NCI-H2227 (cell line): ENCODE measurements around the gene IMPDH1.
A peak's percentile ranks its signal among the peaks of the same experiment; 100 is the strongest.
"Not testable (repeated sequence)": the region's sequence is repeated elsewhere in the genome, so short reads cannot be mapped to it uniquely, and the experiment has no call there.

Experiments used
- DNase-seq: peaks from one replicate; lab custom pipeline; 2025; ENCODE audit not compliant: unreplicated experiment; lab: John Stamatoyannopoulos, UW

IMPDH1 gene

GRCh38 chr7:128409596-128410450, at the start of gene IMPDH1:
Gene IMPDH1 (minus strand): TSS chr7:128409982. CDS start chr7:128409901, 81 bp downstream.
- DNase-seq = peak; percentile 90

GRCh38 chr7:128459394-128459878, 49.7 kb upstream of the IMPDH1 start:
- DNase-seq = peak; percentile 75

- no peak for DNase-seq
These were observed 49.2 kb upstream of the IMPDH1 start for GRCh38 chr7:128458956-128459355.

DNA sequence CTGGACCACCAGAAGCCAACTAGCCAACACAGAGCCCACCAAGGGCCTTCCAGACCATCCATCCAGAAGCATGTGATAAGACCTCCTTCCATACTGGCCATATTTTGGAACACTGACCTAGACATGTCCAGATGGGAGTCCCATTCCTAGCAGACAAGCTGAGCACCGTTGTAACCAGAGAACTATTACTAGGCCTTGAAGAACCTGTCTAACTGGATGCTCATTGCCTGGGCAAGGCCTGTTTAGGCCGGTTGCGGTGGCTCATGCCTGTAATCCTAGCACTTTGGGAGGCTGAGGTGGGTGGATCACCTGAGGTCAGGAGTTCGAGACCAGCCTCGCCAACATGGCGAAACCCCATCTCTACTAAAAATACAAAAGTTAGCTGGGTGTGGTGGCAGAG, 47.6 kb upstream of the IMPDH1 start:
- not testable (repeated sequence) for DNase-seq

- DNase-seq = no peak
These were observed 46.5 kb upstream of the IMPDH1 start for GRCh38 chr7:128456255-128456725.

DNA sequence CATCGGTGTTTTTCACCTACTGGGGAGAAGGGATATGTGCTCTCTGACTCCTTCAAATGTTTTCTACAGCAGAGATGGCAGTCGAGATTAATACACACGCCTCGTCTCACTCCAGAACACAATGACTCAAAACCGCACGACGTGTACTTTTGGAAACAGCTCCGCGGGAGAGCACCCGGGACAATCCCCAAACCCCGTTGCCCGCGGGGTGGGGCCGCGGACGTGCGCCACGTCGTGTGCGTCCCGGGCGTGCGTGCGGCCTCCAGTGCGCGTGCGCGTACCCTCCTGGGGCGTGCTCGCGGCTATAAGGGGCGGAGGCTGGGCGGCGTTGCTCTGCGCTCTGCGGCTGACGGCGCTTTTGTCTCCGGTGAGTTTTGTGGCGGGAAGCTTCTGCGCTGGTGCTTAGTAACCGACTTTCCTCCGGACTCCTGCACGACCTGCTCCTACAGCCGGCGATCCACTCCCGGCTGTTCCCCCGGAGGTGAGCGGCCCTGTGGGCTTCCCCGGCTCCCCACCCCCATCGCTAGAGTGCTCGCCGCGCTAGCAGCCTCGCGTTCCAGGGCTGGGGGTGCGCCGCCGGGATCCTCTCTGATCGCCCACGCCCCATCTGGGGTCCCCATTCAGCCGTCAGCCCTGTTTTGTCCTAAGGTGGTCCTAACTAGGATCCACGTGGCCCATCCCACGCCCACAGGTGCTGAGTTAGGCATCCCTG, 45.9 kb upstream of the IMPDH1 start, which contains the start of gene HILPDA:
Gene HILPDA (plus strand): TSS at position 336 of the 712 bp plus-strand sequence. CDS start 1,391 bp downstream, outside the sequence.
- DNase-seq = peak; percentile 95

- peak; percentile 53 for DNase-seq
These were observed 45.2 kb upstream of the IMPDH1 start for GRCh38 chr7:128454808-128455542.

- DNase-seq = peak; percentile 84
These were observed 44.3 kb upstream of the IMPDH1 start for GRCh38 chr7:128453836-128454804.

GRCh38 chr7:128452552-128452951, 42.8 kb upstream of the IMPDH1 start:
- no peak for DNase-seq

DNA sequence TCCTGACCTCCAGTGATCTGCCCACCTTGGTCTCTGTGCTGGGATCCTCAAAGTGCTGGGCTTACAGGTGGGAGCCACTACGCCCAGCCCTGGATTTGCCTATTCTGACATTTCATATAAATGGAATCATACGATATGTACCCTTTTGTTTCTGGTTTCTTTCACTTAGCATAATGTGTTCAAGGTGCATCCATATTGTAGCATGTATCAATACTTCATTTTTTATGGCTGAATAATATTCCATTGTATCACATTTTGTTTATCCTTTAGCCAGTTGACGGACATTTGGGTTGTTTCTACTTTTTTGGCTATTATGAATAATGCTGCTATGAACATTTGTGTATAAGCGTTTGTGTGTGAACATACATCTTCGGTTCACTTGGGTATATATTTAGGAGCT, 41.1 kb upstream of the IMPDH1 start:
- no peak for DNase-seq

GRCh38 chr7:128450409-128450808, 40.6 kb upstream of the IMPDH1 start:
- no peak for DNase-seq

DNA sequence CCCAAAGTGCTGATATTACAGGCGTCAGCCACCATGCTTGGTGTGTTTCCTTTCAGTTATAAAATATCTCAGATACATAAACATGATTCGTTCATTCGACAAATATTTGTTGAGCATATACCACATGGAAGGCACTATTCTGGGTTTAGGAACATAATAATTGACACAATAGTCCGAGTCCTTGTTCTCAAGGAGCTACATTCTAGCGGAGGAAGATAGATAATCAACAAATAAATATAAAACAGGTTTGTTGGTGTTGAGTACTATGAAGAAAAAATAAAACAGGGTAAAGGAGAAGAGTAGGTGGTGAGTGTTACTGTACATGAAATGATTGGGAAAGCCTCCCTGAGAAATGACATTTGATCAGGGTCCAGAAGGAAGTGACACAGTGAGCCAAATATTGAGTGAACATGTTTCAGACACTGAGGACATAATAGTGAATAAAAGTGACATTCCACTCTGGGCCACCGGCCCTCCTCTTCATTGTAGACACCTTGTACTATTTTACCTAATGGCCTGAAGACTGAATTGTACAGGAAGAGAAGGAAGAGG, 39.0 kb upstream of the IMPDH1 start:
- DNase-seq = no peak

DNA sequence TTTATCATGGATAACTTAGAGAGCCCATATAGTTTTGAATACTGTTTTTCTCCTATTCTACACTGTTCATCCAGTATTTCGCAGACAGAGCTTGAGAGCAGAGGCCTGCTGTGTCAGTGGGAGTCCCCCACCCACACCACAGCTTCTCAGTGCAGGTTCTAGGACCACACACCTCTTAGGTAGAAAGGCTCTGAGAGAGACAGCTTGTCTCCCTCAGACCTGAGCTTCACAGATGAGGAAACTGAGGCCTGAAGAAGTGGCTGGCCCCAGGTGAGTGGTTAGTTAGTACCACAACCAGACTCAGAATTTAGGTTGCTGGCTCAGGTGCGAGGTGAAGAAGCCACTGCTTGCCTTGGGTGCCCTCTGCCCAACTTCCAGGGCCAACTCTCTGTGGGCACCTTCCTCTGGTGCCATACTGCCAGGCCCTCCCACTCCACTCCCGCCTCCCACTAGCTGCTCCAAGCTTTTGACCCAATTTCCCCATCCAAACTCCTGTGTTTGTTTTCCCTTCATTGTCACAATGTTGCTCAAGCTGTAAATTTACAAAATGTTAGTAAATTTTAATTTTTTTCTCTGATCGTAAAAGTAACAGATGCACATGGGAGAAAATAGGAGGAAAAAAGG, 38.3 kb upstream of the IMPDH1 start:
- DNase-seq = no peak

DNA sequence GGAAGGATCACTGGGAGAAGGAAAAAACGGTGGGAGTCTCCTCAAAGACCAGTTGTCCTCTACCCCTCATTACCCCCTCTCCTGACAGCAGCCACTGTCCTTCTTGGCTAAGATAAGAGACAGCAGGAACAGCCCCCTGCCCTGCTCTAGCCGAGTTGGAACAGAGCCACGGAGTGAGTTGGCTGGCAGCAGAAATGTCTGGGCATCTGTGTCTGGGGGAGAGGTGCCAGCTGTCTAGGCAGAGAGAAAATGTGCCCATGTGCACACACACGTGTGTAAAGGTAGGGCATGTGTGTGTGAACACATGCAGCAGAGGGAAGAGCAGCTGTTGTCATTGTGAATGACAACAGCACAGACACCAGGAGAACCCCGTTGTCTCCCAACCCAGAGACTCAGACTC, 36.5 kb upstream of the IMPDH1 start:
- DNase-seq = no peak

DNA sequence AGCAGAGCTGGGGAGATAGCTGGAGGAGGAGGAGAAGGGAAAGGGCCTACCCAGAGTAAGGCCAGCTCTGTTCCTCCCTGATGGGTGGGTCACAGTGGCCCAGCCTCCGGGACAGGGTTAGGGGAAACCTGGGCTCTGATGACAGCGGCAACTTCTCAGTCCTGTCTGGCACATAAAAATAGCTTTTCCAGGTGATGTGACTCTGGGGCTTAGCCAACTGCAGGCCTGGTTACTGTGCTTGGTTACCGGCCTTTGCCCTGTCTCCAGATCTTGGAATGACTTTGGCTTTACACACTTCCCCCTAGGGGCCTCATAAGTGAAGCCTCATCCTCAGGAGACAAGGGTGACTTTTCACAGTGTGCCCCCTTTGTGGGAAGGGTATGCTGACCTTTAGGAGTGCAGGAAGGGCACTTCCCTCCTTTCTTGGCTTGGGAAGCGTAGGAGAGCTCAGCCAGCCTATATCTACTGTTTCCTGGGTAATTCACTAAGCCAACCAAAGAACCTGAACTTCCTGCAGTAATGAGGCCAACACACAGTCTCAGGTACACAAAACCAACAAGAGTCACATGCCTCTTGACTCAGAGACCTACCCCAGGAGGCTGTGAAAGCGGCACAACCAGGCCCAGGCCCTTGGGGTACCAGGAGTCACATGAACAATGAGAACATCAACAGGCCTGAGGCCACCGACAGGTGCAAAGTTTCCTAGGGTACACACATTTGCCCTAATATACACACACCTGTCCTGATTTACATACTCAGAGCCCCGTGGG, 34.2 kb upstream of the IMPDH1 start:
- no peak for DNase-seq

DNA sequence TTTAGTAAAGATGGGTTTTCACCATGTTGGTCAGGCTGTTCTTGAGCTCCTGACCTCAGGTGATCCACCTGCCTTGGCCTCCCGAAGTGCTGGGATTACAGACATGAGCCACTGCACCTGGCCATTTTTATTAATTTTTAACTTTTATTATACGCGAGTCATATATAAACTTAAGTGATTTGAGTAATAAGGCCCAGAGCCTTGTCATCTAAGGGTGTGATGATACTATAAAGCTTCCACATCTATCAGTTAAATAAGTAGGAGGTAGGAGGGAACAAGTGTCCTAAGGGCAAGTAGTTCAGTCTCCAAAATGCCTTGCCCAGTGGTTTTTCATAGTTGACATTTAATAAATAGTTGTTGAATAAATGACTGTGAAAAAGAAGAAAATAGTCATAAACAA, 32.6 kb upstream of the IMPDH1 start:
- no peak for DNase-seq

DNA sequence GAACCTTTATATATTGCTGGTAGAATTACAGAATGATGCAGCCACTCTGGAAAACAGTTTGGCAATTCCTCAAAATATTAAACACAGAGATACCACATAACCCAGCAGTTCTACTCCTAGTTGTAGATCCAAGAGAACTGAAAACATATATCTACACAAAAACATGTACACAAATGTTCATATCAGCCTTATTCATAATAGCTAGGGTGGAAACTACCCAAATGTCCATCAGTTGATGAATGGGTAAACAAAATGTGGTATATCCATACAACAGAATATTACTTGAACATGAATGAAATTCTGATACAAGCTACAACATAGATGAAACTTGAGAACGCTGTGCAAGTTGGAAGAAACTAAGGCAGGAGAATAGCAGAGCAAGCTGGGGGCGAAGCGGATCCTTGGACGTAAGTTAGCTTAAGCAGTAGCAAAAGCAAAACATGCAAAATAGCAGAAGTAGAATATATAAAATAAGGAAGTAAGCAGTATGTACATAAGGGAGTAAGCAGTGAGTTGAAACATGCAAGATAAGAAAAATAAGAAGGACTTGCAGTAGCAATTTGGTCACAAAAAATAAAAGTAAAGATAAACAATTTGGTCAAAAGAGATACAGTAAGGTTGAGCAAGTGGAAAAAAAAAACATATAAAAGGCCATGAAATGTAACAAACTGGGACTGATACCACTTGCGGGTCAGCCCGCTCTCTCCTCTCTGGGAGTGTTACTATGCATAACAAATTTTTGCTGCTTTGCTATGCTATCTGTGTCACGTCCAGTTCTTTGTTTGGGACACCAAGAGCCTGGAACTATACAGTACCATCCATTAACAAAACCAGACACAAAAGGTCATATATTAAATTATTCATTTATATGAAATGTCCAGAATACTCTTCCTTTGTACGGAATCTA, 27.9 kb upstream of the IMPDH1 start:
- no peak for DNase-seq

DNA sequence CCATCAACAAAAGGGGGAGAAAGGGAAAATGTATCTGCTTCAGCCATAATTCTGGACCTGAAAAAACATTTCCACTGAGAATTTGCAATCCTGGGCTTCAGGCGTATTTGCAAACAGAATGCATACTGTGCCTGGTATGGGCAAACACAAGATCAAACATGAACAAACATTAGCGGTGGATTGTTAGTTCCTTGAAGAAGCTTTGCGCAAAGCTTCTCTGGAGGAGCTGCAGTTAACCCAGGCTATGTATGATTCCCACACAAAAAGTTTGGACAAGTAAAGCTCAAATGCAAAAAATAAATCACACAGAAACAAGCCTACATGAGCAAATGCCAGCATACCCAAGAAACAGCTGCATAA, 25.5 kb upstream of the IMPDH1 start:
- no peak for DNase-seq
